Hematopoietic multipotent progenitor cell treated with erythropoietin and hydrocortisone succinate and interleukin-3 and kit ligand, for 4 days (in vitro differentiated cells): ENCODE data around the gene TMEM168.
A peak's percentile ranks its signal among the peaks of the same experiment; 100 is the strongest.
"Not testable (repeated sequence)": the region's sequence is repeated elsewhere in the genome, so short reads cannot be mapped to it uniquely, and the experiment has no call there.

Experiments
- DNase-seq: peaks from one replicate; pipeline ENCODE4 v3.0.0-alpha.2; 2015

TMEM168 gene

GRCh38 chr7:112777406-112777805, 12.8 kb downstream of the TMEM168 start:
- DNase-seq: no peak

DNA sequence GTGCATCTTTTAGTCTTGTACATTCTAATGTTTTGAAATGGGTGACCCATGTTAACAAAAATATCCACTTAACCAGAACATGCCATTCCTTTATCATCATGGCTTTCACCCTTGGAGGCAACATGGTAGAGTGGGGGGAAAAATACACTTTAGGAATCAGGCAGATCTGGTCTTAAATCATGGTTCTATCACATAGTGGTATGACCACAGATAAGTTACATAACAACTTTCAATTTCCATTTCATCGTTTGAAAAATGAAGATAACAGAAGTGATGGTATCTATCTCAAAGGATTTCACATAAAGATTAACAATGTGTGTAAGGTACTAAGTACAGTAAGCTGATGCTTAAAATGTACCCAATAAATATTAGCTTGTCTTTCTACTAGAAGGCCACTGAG, 19.0 kb downstream of the TMEM168 start:
- DNase-seq: peak; percentile 17

DNA sequence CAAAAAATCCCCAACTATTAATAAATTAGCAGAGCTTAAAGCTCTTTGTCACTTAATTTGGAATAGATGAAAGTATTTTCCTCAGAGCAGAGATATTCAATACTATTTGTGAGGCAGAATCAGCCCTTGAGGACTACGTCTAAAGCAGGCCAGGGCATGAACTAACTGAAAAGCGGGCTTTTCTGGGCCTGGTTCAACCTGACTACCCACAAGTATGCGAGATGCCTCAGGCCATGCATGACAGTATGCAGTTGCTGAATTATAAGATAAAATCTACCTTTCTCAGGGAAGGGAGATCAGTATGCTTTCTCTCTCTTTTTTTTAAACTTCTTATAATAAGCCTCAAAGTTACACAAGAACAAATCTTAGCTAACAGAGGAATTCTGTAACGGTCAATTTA, 20.1 kb downstream of the TMEM168 start:
- DNase-seq: no peak

- DNase-seq: no peak
These were observed 25.1 kb downstream of the TMEM168 start for GRCh38 chr7:112765105-112765504.

GRCh38 chr7:112763996-112764395, 26.2 kb downstream of the TMEM168 start:
- no peak for DNase-seq

GRCh38 chr7:112763298-112763697, 26.9 kb downstream of the TMEM168 start:
- DNase-seq: no peak

- no peak for DNase-seq
These were observed 30.3 kb downstream of the TMEM168 start for GRCh38 chr7:112759905-112760304.

GRCh38 chr7:112757337-112757736, 32.9 kb downstream of the TMEM168 start:
- DNase-seq: no peak

- no peak for DNase-seq
These were observed 36.9 kb downstream of the TMEM168 start for GRCh38 chr7:112753298-112753697.

GRCh38 chr7:112752576-112752975, 37.6 kb downstream of the TMEM168 start:
- peak; percentile 10 for DNase-seq

DNA sequence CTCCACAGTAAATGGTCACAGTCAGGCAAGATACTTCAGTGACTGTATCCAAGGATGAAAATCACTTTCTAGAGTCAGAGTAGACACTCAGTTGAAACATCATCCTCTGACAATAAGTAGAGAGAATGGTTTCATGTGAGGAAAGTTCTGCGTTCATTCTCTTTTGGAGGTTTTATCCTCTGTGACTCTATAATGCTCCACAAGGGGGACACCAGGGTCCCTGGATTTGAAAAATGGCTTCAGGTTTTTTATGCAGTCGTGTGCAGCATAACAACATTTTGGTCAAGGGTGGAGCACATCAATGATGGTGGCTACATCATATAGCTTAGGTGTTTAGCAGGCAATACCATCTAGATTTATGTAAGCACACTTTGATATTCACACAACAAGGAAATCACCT, 40.4 kb downstream of the TMEM168 start:
- peak; percentile 26 for DNase-seq

- no peak for DNase-seq
These were observed 41.8 kb downstream of the TMEM168 start for GRCh38 chr7:112748381-112748780.

- no peak for DNase-seq
These were observed 44.6 kb downstream of the TMEM168 start for GRCh38 chr7:112745635-112746034.

GRCh38 chr7:112744818-112745217, 45.4 kb downstream of the TMEM168 start:
- no peak for DNase-seq

DNA sequence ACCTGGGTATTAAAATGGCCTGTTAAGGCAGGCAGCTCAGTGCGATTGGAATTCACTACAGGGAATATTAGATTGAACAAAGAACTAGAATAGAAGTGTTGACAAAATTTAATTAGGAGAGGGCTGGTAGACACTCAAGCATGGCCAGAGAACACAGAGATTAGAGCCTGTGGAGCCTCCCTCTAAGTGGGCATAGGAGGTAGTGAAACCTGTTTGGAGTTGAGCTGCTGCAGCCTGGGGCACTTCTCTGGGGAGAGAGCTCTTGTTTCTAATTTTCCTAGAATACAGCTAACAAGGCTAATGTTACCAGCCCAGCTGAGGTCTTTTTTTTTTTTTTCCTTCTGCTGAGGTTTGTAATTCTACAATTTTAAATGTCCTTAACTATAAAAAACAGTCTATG, 46.4 kb downstream of the TMEM168 start:
- DNase-seq: no peak

DNA sequence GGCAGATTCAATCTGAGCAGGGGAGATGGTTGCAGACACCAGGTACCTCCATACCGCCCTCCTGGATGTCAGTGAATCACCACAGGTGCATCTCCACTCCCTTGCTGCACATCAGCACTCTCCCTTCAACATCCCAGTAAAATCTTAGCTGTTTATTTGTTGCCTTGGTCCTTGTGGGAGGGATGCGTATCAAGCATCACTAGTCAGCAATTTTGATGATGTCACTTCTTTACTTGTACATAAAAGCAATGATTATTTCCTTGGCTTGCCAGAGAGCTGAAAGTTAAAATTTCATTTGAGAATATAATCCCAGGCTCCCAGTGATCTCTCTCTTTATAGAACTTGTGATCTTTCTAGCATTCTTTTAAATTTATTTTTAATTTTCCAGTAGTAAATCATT, 49.5 kb downstream of the TMEM168 start:
- no peak for DNase-seq

- DNase-seq: no peak
These were observed 50.6 kb downstream of the TMEM168 start for GRCh38 chr7:112739436-112740180.

GRCh38 chr7:112735261-112735660, 54.9 kb downstream of the TMEM168 start:
- DNase-seq: no peak

GRCh38 chr7:112731324-112731723, 58.9 kb downstream of the TMEM168 start:
- not testable (repeated sequence) for DNase-seq

GRCh38 chr7:112726076-112726475, 64.1 kb downstream of the TMEM168 start:
- DNase-seq: no peak

DNA sequence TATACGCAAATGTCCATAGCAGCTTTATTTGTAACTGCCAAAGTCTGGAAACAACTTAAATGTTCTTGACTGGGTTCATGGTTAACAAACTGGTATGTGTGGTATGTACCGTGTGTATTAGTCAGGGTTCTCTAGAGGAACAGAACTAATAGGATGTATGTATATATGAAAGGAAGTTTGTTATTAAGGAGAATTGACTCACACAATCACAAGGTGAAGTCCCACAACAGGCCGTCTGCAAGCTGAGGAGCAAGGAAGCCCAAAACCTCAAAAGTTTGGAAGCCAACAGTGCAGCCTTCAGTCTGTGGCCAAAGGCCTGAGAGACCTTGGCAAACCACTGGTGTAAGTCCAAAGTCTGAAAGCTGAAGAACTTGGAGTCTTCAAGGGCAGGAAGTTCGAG, 66.8 kb downstream of the TMEM168 start:
- no peak for DNase-seq

DNA sequence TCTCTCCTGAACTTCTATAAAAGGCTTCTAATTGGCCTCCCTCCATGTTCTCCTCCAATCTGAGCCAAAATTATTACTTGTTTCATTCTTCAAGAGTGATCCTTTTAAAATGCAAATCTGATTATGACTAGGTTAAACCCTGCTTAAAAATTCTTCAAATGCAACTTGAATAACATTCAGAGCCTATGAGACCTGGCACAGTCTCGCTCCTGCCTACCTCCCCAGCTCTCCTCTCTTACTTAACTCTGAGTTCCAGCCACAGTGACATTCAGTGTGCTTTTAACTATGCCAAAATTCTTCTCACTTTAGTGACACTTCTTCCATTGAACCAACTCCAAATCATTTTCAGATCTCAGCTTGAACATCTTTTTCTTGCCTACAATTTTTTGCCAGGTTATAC, 68.8 kb downstream of the TMEM168 start:
- no peak for DNase-seq

DNA sequence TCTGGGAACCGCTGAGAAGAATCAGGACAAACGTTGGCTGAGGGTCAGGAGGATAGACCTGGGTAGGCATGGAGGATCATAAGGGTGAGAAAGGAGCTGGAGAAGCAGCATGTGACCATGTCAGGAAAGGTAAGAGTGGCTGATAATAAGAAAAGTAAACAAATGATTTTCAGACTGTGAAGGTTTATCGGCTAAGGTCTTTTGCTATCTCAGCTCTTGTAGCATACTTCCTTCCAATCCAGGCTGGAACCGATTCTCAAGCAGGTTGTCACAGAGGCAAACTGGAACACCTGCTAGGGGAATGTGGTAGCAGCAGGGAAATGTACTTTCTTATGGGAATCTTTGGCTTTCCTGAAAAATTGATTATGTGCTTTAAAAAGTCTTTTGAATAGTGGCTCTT, 74.7 kb downstream of the TMEM168 start:
- DNase-seq: no peak

- DNase-seq: no peak
These were observed 75.3 kb downstream of the TMEM168 start for GRCh38 chr7:112714917-112715316.
